Stimulated activated CD4-positive, alpha-beta T cell treated with anti-CD3 and anti-CD28 coated beads, Interleukin-2, amount 100 ng/mL, for 24 hours (primary cell): Measurements from ENCODE around the gene KCNQ1OT1.

Experiments
- DNase-seq, 2 donors: peaks; one replicate each; pipeline ENCODE4 v3.0.0-alpha.2; 2020

KCNQ1OT1 gene

DNA sequence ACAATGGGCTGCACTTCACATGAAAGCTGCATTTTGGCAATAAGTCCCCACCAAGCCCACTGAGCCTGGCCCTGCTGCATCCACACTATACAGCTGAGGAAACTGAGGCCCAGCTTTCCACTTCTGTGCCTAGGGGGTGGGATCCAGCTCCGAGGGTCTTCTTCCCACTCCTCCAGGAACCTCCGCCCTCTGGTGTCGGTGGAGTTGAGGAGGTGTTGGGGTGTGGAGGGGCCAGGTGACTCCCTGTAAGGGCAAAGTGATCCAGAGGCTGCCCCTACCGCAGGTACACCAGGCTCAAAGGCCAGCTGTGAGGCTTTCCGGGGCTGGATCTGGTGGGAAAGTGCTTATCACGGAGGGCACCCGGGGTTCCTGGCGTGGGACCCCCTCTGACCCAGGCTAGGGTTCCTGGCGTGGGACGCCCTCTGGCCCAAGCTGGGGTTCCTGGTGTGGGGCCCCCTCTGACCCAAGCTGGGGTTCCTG, 130.0 kb downstream of the KCNQ1OT1 start:
- no peak for DNase-seq

DNA sequence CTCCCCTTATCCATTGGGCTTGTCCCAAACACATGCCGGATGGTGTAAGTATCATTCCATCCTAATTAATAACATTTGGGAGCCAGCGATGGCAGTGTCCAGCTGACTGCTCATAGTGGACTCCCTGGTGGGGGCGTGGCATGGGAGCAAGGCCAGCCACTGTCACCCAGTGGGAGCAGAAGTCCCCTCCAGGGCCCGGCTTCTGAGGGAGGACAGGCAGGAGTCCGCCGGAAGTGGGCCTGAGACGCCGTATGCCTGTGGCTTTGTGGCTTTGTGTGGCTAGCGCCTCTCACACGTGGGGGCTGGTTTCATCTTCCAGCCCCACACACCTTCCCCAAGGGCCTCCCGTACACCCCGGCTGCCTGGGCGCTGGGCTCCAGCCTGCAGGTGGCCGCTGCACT, 130.5 kb downstream of the KCNQ1OT1 start:
- no peak for DNase-seq

GRCh38 chr11:2567026-2567671, 132.6 kb downstream of the KCNQ1OT1 start:
- DNase-seq, result no peak

DNA sequence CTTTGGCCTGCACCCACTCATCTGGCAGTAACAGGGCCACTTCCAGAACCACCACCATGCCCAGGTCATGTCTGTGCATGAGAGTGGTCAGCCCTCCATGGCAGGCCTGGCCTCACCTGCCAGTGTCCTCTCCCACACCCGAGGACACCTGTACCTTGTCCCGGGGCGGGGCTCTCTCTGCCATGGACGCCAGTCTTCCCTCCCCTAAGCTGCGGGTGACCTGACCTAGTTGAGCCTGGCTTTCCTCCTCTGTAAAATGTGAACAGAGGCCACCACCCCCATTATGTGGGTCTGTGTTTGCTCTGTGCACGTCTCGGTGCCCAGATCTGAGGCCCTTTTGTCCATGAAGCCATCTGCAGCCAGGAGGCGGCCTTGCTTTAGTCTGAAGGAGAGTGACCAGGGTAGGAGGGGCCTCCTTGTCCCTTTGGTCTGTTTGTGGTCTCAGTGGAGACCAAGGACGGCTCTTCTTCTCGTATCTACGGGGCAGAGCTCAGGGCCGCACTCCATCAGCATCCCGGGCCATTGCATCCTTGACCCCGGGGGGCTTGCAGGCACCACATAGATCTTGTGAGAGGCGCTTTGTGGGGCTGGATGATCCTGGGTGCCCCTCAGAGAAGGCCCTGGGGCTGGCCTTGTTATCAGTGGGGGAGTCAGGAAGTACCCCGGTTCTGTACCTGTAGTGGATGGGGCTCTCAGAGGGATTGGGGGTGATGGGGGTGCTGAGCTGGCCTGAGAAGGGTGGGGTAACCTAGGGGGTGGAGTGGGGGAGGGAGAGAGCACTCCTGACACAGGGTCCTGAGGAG, 133.4 kb downstream of the KCNQ1OT1 start:
- DNase-seq, result no peak

DNA sequence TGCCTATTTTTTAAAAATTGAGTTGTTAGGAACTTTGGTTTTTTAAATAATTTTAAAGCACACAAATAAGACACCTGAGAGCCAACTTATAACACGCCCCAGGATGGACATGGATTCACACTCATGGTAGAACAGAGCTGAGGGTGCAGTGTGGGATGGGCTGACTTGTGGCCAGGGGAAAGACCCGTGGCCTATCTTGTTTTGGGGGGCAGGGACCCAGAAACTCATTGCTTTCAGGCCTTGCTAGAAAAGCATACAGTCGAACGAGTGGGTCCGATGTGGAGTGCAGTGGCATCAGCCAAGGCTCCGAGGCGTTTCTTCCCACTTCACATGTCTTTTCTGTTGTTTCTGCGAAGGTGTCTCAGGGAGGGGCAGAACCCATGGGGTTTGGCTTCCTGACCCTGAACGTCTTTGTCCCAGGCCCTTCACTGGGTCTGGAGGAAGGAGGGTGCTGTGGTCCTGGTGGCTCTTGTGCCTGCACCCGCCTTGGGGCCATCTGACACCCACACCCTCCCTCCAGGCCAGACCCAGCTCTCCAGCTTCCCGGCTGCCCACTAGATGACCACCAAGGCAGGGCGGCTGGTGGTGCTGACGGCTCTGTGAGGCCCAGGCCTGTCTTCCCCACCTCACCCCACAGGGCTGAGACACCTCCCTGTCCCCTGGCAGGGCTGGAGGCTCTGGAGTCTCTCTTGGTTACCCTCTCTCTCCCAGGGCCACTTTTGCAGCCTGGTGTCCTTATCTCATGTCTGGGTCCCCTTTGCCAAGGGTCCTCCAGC, 134.2 kb downstream of the KCNQ1OT1 start:
- no peak for DNase-seq

DNA sequence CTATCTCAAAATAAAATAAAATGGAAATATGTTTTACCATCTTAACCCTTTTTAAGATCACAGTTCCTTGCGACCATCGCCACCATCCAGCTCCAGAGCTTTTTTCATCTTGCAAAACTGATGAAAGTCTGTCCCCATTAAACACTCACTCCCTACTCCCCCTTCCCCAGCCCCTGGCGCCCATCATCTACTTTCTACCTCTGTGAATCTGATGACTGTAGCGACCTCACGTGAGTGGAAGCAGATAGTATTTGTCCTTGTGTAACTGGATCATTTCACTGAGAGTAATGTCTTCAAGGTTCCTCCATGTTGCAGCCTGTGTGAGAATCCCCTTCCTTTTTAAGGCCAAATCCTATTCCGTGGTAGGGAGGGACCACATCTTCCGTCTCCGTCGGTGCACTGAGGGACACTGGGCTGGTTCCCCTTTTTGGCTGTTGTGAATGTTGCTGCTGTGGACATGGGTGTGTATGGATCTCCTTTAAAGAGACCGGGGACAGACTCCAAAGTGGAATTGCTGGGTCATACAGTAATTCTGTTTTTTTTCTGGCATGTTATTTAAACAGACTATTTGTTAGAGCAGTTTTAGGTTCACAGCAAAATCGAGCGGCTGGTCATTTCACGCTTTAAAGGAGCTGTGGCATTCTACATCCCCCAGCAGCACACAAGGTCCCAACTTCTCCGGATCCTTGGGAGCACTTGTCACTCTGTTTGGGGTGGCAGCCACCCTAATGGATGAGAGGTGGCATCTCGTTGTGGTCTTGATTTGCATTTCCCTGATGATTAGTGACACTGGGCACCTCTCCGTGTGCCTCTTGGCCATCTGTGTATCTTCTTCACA, 135.0 kb downstream of the KCNQ1OT1 start:
- DNase-seq, result no peak

DNA sequence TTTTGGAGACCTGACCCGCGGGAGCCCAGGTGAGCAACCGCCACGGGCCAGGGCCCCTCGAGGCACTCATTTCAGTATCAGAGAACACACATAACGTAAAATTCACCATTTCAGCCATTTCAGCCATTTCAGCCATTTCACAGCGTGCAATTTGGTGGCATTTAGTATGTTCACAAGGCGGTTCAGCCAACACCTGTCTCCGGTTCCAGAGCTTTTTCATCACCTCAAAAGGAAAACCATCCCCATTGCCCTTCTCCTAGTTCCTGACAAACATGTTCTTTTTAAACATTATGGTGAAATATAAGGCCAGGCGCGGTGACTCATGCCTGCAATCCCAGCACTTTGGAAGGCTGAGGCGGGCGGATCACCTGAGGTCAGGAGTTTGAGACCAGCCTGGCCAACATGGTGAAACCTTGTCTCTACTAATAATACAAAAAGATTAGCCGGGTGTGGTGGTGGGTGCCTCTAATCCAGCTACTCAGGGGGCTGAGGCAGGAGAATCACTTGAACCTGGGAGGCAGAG, 135.7 kb downstream of the KCNQ1OT1 start:
- no peak for DNase-seq

- DNase-seq, result no peak
These were observed 136.4 kb downstream of the KCNQ1OT1 start for GRCh38 chr11:2563213-2564007.

DNA sequence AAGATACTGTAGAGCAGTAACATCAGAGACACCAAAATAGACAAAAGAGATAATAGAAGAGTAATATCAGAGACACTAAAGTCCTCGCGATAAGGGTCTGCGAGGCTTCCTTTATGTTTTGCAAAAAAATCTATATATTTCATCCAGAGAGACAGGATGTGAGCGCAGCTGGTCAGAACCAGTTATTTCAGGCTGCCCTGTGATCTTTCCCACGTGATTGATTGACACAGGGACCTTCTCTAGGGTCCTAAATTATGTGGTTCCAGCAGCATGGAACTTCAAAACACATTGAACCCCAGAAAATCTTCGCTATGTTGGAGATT, 136.9 kb downstream of the KCNQ1OT1 start:
- no peak for DNase-seq

DNA sequence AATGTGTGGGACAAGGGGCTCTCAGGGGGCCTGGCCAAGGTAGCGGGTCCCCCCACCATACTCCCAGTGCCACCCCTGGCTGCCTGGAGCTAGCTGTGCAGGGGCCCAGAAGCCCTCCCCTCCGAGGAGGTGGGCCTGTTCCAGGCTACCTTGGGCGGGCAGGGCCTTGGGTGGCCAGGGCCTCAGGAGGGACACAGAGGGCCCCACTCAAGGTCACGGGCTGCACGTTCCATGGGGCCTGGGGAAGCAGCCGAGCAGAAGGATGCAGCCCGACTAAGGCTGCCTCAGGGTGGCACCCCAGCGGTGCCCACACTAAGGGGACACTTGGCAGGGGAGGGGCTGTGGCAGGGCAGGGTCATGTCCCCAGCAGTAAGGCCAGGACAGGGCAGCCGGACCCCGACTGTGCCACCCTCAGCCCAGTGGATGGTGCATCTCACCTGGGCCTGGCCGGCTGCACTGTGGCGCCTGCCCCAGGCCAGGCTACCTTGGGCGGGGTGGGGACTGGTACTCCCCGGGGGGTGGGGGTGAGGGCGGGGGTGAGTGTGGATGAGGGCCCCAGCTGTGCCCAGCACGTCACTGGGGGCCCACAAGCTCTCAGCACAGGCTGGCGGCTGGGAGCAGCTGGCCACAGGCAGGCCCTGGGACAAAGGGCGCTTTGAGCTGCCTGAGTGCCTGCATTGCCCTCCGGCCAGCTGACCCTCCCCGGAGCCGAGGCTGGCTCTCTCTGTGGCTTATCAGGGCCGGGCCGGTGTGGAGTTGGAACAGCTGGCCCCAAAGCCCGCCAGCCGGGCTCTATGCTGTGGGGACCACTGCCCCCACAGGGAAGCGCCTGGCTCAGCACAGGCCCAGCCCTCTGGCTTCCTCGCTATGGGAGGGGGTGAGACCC, 137.9 kb downstream of the KCNQ1OT1 start:
- DNase-seq, result no peak

- DNase-seq, result no peak
These were observed 140.1 kb downstream of the KCNQ1OT1 start for GRCh38 chr11:2559527-2560311.

GRCh38 chr11:2558861-2559526, 140.8 kb downstream of the KCNQ1OT1 start:
- no peak for DNase-seq

DNA sequence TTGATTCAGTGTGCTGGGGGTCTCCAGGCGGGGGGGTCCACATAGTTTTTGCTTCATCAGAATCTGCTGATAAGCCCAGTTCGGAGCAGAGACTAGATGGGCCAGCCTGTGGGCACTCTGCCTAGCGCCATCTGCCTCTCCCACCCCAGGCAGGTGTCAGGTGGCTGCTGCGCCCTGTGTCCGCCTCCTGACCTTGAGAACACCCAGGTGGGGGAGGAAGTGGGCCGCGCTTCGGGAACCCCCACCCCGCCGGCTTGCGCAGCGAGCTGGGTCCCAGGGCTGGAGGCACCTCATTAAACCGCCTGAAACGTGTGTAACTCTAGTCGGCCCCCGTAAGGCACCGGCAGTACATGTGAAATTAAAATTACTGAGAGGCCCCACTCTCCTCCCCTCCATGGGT, 141.4 kb downstream of the KCNQ1OT1 start:
- DNase-seq, result no peak
